ENCODE results near the gene CILP2.

DNA sequence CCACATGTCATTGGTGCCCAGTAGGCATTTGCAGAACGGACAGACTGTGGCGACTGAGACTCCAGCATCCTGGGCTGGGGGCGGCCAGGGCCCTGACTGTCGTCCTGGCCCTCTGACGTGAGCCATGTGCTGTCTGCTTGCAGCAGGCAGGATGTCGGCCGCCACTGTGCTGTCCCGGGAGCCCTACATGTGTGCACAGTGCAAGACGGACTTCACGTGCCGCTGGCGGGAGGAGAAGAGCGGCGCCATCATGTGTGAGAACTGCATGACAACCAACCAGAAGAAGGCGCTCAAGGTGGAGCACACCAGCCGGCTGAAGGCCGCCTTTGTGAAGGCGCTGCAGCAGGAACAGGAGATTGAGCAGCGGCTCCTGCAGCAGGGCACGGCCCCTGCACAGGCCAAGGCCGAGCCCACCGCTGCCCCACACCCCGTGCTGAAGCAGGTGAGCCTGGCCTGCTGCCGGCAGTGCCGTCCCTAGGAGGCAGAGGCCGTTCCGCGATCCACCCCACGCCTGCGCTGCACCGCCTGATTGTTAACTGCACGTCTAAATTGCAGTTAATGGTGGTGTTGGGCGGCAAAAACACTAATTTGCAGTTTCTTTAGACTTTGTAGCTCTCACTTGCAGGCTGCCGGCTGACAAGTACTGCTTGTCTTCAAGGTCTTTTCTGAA is 37.0 kb upstream of the CILP2 start:
- TF ChIP-seq, protein P1, sequence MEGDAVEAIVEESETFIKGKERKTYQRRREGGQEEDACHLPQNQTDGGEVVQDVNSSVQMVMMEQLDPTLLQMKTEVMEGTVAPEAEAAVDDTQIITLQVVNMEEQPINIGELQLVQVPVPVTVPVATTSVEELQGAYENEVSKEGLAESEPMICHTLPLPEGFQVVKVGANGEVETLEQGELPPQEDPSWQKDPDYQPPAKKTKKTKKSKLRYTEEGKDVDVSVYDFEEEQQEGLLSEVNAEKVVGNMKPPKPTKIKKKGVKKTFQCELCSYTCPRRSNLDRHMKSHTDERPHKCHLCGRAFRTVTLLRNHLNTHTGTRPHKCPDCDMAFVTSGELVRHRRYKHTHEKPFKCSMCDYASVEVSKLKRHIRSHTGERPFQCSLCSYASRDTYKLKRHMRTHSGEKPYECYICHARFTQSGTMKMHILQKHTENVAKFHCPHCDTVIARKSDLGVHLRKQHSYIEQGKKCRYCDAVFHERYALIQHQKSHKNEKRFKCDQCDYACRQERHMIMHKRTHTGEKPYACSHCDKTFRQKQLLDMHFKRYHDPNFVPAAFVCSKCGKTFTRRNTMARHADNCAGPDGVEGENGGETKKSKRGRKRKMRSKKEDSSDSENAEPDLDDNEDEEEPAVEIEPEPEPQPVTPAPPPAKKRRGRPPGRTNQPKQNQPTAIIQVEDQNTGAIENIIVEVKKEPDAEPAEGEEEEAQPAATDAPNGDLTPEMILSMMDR (IDR thresholded peaks at IDR 0.05), result no peak
- no peak for TF ChIP-seq POLR2A (IDR thresholded peaks at IDR 0.05)

Measured in lower leg skin (tissue), 3 donors.